Measurements from ENCODE around the gene TLN1. TPM values are rescaled to one million over a fixed set of nuclear protein-coding genes. Genes with fewer than 3 reads are reported as not detected.

Gene TLN1
- total and polyA plus RNA-seq, 10 of the 15 experiments (the other 5 are each of a cell fraction or from before 2014, with no cell fraction given): 11.6 to 305 (median 71.9) TPM

DNA sequence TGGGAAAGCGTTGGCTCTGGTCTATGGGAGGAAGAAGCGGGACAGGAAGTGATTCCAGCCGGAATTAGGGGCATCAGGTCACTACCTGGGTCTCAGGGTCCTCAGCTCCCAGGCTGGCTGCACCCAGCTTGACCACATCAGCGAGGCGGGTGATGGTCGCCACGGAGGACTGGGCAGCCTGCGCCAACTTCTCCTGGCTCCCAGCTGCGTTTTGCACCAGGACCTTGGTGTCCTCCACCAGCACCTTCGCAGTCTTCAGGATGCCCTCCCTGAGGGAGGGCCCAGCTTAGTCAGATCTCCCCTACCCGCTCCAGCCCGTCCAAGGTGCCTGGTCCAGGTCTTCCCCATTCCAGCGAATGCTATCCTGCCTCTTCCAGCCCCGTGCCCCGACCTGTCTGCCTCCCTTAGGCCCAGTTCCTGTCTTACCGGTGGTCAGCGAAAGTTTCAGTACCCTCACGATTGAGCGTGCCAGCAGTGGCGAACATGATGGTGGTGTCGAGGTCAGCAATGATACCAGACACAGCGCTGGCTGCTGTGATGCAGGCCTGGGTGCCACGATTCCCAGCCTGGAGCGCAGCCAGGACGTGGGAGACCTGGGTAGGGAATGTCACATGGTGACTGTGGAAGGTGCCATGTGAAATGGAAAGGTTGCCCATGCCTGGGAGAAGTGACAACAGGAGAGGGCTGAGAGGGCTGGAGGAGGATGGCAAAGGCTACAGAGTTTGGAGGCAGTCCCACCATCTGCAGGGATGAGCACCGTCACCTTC, 27.9 kb downstream of the TLN1 start (continued):
- TF ChIP-seq, protein P1, sequence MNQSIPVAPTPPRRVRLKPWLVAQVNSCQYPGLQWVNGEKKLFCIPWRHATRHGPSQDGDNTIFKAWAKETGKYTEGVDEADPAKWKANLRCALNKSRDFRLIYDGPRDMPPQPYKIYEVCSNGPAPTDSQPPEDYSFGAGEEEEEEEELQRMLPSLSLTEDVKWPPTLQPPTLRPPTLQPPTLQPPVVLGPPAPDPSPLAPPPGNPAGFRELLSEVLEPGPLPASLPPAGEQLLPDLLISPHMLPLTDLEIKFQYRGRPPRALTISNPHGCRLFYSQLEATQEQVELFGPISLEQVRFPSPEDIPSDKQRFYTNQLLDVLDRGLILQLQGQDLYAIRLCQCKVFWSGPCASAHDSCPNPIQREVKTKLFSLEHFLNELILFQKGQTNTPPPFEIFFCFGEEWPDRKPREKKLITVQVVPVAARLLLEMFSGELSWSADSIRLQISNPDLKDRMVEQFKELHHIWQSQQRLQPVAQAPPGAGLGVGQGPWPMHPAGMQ (IDR thresholded peaks at IDR 0.05; ENCODE audit: borderline replicate concordance): no peak
- TF ChIP-seq, protein P2, sequence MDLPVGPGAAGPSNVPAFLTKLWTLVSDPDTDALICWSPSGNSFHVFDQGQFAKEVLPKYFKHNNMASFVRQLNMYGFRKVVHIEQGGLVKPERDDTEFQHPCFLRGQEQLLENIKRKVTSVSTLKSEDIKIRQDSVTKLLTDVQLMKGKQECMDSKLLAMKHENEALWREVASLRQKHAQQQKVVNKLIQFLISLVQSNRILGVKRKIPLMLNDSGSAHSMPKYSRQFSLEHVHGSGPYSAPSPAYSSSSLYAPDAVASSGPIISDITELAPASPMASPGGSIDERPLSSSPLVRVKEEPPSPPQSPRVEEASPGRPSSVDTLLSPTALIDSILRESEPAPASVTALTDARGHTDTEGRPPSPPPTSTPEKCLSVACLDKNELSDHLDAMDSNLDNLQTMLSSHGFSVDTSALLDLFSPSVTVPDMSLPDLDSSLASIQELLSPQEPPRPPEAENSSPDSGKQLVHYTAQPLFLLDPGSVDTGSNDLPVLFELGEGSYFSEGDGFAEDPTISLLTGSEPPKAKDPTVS (IDR thresholded peaks at IDR 0.05; ENCODE audit: low read depth, low read length): no peak
- no peak for TF ChIP-seq SRF (IDR thresholded peaks at IDR 0.05; ENCODE audit: low read depth in 2 of 2, low read length in 2 of 2)

DNA sequence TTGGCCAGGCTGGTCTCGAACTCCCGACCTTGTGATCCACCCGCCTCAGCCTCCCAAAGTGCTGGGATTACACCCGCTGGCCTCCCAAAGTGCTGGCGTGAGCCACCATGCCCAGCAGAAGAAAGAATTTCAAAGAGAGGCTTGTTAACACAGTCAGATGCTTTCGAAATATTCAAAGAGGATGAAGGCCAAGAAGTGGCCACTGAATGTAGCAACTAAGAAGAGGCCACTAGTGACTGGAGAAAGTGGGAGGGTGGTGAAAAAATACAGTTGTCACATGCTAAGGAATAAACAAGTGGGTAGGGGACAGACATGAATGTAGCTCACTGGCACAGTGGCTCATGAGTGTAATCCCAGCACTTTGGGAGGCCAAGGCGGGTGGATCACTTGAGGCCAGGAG, 29.3 kb downstream of the TLN1 start:
- H4K20me1 ChIP-seq (ENCODE audit: control insufficient read depth, insufficient read depth): no peaks in the 10 kb centered on the region
- intact Hi-C loops (cut with micrococcal nuclease; ENCODE audit: unreplicated experiment) (no loop called here), in situ Hi-C loops (cut with MboI) (no loop called here)
- H2AFZ ChIP-seq (ENCODE audit: control insufficient read depth, low read depth, low read length): no peak overlapping the region
- H3K36me3 ChIP-seq (ENCODE audit: control insufficient read depth in 2 of 2, insufficient read depth in 2 of 2, low read length in 1 of 2): peaks cover 69 to 75% of the 10 kb centered on the region in 2 experiments
- ChIA-PET SMC1A (ENCODE audit: uncharacterized antibody, unreplicated experiment) (no interaction called here), RAD21 (ENCODE audit: unreplicated experiment) (no interaction called here), CTCF (interaction anchor here (0.6 to 1.3 kb wide), 2 partner anchors 8 to 70 kb away, joined by 3 read pairs; no protein-coding TSS in a partner anchor), POLR2A (no interaction called here)
- H3K27ac ChIP-seq (ENCODE audit: control insufficient read depth, insufficient read depth): no peak overlapping the region
- no peaks in the 10 kb centered on the region for H3K4me1 ChIP-seq (ENCODE audit: control insufficient read depth, insufficient read depth, low read length)
- no peak overlapping the region for H3K9ac ChIP-seq (ENCODE audit: control insufficient read depth, insufficient read depth, low read length)
- H3K4me3 ChIP-seq: no peak overlapping the region
- WGBS (ENCODE audit: insufficient coverage, insufficient replicate concordance, low lambda C conversion rate, missing lambda C conversion rate): 92% methylated on average over 6 of the region's 7 CpGs
- H3K4me2 ChIP-seq (ENCODE audit: control insufficient read depth, insufficient read depth): no peak overlapping the region
- no peaks in the 10 kb centered on the region for H3K9me3 ChIP-seq (replicated peaks; ENCODE audit: control insufficient read depth, insufficient read depth, low read length)
- BruUV-seq (replicated peaks): no TSS peak
- no peaks in the 10 kb centered on the region for H3K79me2 ChIP-seq (ENCODE audit: control insufficient read depth, insufficient read depth, low read length)
- ATAC-seq (no peak), DNase-seq (ENCODE audit: low read depth, low spot score) (no peak), FAIRE-seq (no peak)
- no peaks in the 10 kb centered on the region for H3K27me3 ChIP-seq (replicated peaks in 1 of 2; ENCODE audit: control insufficient read depth in 2 of 2, insufficient read depth in 2 of 2, low read length in 1 of 2)
- TF ChIP-seq CREB1 (IDR thresholded peaks at IDR 0.05; ENCODE audit: low read depth) (no peak), TBL1XR1 (IDR thresholded peaks at IDR 0.05; ENCODE audit: low read depth, low read length) (no peak), SIX5 (IDR thresholded peaks at IDR 0.05; ENCODE audit: low read depth, low read length, severe bottlenecking) (no peak), ATF7 (IDR thresholded peaks at IDR 0.05; ENCODE audit: low read depth) (no peak), YY1 (IDR thresholded peaks at IDR 0.05; ENCODE audit: low read depth, low read length) (no peak), TARDBP (IDR thresholded peaks at IDR 0.05; ENCODE audit: borderline replicate concordance) (no peak), ZNF384 (IDR thresholded peaks at IDR 0.05; ENCODE audit: borderline replicate concordance, low read depth, low read length) (no peak), ZZZ3 (IDR thresholded peaks at IDR 0.05; ENCODE audit: control insufficient read depth, insufficient read length, low read depth) (no peak), FOXM1 (IDR thresholded peaks at IDR 0.05; ENCODE audit: low read depth, low read length) (no peak), CBFB (IDR thresholded peaks at IDR 0.05; ENCODE audit: low read depth) (no peak), TCF12 (IDR thresholded peaks at IDR 0.05; ENCODE audit: low read depth, low read length) (no peak)
- TF ChIP-seq, protein P2 (IDR thresholded peaks at IDR 0.05; ENCODE audit: low read depth, low read length): no peak
